HG03175 (cell line): ENCODE results near the gene JAK2.
"Not testable (repeated sequence)": the region's sequence is repeated elsewhere in the genome, so short reads cannot be mapped to it uniquely, and the experiment has no call there.

ENCODE experiments used
- ATAC-seq: cut with Tn5 transposase; IDR thresholded peaks from one replicate; pipeline ENCODE4 v1.9.1; 2021; ENCODE audit warnings: mild to moderate bottlenecking, moderate library complexity; ENCODE audit not compliant: unreplicated experiment

JAK2 gene

DNA sequence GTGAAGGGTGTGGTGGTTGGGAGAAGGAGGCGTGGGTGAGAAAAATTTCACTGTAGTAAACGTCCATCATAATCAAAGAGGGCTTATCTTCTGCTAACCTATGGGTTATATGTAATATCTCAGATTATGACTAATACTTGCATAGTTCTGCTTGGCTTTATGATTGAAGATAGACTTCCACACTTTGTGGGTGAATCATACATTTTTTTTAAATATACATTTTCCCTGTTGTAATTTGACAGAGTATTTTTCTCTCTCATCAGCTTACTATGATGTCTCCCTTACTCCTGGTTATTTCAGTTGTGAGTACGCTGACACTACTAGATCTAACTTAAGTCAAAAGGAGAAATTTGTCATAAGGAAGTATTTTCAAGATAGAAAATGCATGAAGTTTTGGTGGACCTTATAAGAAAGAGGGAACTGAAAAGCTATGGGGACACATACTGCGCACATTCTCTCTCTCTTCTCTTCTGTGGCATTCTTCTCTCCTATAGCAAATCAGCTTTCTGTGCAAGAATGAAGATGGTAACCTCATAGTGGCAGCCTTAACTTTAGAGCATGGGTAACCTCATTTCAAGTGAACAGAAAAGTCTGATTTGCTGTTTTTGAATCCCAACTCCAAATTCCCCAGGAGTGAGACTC is 4.9 kb upstream of the JAK2 start:
- no peak for ATAC-seq

GRCh38 chr9:4982721-4983482 is 2.2 kb upstream of the JAK2 start:
- ATAC-seq, result no peak

DNA sequence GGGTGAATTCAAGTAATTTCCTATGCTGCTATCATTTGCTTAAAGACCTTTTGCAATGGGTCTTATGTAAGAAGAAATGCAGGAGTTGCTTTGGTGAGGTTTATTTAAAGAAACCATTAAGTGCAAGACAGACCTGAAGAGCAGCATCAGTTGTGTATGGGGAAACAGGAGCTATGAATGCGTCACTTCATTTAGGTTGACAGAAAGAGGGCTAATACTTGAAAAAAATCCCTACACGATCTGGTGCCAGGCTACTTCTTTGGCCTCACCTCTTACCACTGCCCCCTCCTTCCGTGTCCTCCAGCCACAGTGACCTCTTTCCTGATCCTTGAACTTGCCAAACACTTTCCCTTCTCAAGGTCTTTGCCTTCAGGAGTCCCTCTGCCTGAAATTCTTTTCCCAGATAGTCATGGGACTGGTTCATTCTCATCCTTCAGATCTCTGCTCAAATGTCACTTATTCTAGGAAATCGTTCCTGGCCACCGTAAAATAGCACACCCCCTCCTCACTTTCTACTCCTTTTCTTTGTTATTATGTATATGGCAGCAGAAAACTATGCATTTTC is 1.4 kb upstream of the JAK2 start:
- ATAC-seq, result no peak

- ATAC-seq, result peak; percentile 7
Measured at GRCh38 chr9:4984171-4984620, 876 bp upstream of the JAK2 start.

DNA sequence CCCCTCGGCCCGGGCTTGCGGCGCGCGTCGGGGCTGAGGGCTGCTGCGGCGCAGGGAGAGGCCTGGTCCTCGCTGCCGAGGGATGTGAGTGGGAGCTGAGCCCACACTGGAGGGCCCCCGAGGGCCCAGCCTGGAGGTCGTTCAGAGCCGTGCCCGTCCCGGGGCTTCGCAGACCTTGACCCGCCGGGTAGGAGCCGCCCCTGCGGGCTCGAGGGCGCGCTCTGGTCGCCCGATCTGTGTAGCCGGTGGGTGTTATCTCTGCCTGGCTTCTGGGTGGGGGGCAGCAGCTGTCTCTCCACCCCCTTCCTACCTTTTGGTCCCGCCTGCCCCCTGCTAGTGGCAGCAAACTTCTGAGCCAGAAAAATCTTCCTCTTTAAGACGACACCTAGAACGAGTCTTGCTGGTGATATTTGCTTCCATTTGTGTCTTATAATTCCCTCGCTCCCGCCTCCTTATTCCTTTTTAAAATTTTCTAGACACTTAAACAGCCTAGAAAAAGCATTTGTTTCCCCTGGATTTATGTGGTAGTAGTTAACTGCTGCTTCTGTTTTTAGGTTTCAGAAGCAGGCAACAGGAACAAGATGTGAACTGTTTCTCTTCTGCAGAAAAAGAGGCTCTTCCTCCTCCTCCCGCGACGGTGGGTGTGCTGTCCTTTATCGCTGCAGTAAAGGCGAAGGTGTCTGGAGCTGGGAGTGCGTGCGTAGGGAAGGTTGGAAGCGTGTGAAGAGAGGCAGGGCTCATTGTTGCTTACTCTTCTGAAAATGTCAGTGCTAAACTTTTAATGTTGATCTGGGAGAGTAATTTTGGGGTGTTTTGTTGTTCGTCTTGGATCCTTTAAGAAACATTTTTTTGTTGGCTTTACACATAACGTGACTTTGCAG is 554 bp downstream of the JAK2 start:
- peak; percentile 25 for ATAC-seq

DNA sequence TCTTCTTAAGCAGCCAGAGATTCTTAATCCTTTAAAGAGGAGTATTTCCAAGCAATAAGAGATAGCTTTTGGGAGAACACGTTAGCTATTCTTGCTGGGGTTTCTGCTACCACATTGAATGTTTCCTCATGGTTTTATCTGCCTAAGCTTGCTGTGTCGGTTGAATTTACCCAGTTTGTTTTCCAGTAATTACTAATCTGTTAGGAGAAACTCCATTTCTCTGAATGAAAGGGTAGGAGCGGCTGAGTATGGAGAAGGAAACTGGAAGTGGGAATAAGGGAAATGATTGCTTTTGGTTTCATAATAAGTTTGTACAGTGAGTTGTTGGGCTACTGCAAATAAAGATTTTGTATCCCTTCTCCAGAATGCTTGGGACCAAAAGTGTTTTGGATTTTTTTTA is 1.2 kb downstream of the JAK2 start:
- ATAC-seq, result no peak

- no peak for ATAC-seq
Measured at GRCh38 chr9:4986783-4987182, 1.7 kb downstream of the JAK2 start.

DNA sequence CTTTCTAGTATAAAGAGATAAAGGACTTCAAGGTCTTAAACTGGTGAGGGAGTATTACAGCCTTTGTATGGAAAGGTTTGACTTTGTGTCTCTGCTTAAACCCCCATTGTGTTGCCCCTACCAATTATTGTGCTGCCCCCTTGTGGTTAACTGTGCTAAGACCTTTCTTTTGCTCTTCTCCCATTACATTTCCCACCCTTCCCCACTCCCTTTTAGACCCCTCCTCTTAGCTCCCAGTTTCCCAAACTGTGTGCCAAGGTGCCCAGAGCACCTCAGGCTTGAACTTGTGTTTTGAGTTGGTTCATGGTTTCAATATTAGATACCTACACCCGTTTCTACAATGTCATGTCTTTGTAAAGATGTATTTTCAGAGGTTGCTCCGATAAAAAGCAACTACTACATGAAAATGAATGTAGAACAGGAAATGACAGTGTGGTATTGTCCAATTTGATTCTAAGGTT is 2.9 kb downstream of the JAK2 start:
- ATAC-seq, result no peak

DNA sequence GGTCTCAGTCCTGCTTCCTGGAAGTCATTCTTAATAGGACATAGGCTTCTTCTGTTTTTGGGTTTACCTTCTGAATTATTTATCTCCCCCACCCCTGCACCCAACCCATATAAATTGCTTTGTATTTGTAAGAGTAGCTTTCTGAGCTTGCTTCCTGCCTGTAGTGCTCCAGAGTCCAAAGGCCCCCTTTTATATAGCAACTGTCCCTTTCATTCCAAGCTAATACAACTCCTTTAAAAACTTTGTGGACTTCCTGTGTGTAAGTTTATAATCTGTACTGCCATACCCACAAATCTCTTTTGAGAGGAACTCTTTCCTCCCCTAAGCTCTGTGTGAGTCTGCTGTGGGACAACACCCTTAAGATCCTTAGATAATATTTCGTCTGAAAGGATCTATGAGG is 7.8 kb downstream of the JAK2 start:
- no peak for ATAC-seq

- no peak for ATAC-seq
Measured at GRCh38 chr9:4994166-4994890, 9.3 kb downstream of the JAK2 start.

GRCh38 chr9:4997196-4997595 is 12.1 kb downstream of the JAK2 start:
- ATAC-seq, result no peak

DNA sequence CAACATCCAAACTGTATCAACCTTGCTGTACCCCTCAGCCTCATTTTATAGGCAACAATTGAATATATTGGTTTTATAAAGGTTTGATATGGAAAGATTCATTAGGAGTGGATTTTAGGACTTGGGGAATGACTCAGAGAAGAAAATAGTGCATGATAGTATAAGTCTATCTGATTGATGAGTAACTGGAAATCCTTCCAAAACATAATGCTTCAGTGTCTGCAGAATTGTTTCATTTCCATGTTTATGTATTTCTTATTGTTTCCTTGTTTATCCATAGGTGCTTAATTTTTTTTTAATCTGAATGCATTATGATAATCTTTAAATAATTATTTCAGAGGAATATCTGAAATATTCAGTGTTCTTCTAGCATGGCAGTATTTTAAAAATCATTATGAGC is 12.6 kb downstream of the JAK2 start:
- ATAC-seq, result no peak

- ATAC-seq, result no peak
Measured at GRCh38 chr9:5002811-5003210, 17.7 kb downstream of the JAK2 start.

DNA sequence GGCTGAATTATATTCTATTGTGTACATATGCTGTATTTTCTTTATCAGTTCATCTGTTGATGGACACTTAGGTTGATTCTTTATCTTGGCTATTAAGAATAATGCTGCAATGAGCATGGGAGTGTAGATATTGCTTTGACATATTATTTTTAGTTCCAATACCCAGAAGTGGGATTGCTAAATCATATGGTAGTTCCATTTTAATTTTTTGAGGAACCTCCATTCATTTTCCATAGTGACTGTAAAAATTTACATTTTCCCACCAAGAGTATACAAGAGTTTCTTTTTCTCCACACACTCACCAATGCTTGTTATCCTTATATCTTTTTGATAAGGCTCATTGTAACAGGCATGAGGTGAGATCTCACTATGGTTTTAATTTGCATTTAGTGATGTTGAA is 19.4 kb downstream of the JAK2 start:
- no peak for ATAC-seq

DNA sequence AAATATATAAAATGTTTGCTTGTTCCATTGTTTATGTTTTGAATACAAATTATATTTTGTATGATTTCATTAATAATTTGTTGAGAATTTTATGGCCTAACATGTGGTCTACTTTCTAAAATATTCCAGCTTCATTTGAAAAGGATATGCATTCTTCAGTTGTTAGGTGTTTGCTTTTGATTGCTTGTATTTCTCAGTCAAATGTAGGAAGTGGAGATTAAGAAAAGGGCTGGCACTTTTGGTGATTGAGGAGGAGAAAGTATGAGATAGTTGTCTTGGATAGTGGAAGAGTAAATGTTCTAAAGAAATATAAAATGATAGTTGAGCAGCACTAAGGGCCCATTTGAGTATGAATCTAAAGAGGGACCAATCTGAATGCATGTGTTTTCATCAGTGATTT is 23.1 kb downstream of the JAK2 start:
- ATAC-seq, result no peak

- no peak for ATAC-seq
Measured at GRCh38 chr9:5013374-5013773, 28.3 kb downstream of the JAK2 start.

DNA sequence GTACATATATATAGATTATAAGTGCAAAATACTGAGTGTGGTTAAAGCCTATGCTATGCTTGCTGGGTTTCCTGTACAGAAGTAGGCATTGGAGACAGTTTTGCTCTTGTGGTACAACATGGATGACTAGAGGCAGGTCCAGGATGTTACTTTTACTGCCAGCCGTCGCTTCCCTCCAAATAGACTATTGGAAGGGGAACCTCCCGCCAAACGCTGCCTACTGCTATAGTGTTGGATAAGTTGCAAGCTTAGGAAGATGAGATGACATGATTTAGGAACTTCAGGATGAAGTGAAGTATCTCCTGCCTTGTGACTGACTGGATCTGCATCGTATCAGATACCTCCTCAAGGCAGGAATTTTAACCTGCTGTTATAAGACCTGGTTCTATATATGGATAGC is 30.9 kb downstream of the JAK2 start:
- no peak for ATAC-seq

- ATAC-seq, result no peak
Measured at GRCh38 chr9:5025416-5025815, 40.3 kb downstream of the JAK2 start.

DNA sequence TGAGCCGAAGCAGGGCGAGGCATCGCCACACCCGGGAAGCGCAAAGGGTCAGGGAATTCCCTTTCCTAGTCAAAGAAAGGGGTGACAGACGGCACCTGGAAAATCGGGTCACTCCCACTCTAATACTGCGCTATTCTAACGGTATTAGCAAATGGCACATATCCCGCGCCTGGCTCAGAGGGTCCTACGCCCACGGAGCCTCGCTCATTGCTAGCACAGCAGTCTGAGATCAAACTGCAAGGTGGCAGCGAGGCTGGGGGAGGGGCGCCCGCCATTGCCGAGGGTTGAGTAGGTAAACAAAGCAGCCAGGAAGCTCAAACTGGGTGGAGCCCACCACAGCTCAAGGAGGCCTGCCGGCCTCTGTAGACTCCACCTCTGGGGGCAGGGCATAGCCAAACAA is 46.9 kb downstream of the JAK2 start:
- not testable (repeated sequence) for ATAC-seq

DNA sequence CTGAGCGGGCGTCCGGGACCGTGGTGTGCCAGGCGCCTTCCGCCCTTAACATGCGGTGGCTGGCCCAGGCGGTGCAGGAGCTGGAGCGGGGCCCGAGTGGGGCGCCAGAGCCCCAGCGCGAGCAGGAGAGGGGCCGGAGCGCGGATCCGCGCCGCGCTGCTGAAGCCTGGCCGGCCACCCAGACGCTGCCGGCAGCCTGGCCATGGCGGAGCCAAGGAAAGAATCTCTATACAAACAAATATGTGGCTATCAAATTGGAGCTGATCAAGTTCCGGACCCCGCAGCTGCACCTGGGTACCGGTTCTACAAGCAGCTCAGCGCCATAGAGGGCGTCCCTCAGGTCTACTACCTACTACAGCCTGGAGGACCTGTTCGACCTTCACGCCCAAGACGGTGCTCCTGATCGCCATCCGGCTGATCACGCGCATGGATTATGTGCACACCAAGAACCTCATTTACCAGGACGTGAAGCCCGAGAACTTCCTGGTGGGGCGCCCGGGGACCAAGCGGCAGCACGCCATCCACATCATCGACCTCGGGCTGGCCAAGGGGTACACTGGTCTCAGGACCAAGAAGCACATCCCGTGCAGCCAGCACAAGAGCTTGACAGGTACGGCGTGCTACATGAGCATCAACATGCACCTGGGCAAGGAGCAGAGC is 55.8 kb downstream of the JAK2 start:
- ATAC-seq, result no peak
